MCF 10A (cell line): ENCODE results near the gene PPP1R37. TPM values are rescaled to one million over a fixed set of nuclear protein-coding genes. Genes with fewer than 3 reads are reported as not detected.

ENCODE experiments used
- BruUV-seq: library from RNA; stranded (reverse); fragments of 400-500 nt; replicated peaks from 2 replicates; lab custom pipeline; 2021; lab: Mats Ljungman, UMichigan
- CTCF ChIA-PET: fragments of 300-600 bp; sonication (Branson Sonifier 250); formaldehyde crosslinking; extraction: SDS; loops from one replicate; lab custom pipeline; 2021; ENCODE audit warnings: antibody characterized with exemption, inconsistent platforms; lab: Yijun Ruan, JAX
- POLR2A ChIA-PET: fragments of 300-600, 350-650 bp; sonication (Branson Sonifier 250); formaldehyde crosslinking; extraction: SDS; loops from one replicate; lab custom pipeline; 2020; ENCODE audit warnings: antibody characterized with exemption, inconsistent platforms; lab: Yijun Ruan, JAX
- DNase-seq: peaks from one replicate; pipeline ENCODE4 v3.0.0-alpha.2; 2018; ENCODE audit not compliant: unreplicated experiment
- H3K27ac Mint-ChIP-seq: one replicate; pipeline ENCODE4 v1.8.0; 2022; ENCODE audit warnings: mild to moderate bottlenecking, low read depth, mixed read lengths; ENCODE audit not compliant: unreplicated experiment
- H3K27me3 Mint-ChIP-seq: one replicate; pipeline ENCODE4 v1.8.0; 2022; ENCODE audit warnings: mixed read lengths; ENCODE audit not compliant: insufficient read depth, unreplicated experiment
- H3K36me3 Mint-ChIP-seq: one replicate; pipeline ENCODE4 v1.8.0; 2022; ENCODE audit warnings: mild to moderate bottlenecking, moderate library complexity, mixed read lengths; ENCODE audit not compliant: insufficient read depth, unreplicated experiment
- H3K4me1 Mint-ChIP-seq: one replicate; pipeline ENCODE4 v1.8.0; 2022; ENCODE audit warnings: mixed read lengths; ENCODE audit not compliant: insufficient read depth, unreplicated experiment
- H3K4me3 Mint-ChIP-seq: one replicate; pipeline ENCODE4 v1.8.0; 2022; ENCODE audit warnings: mild to moderate bottlenecking, moderate library complexity, mixed read lengths; ENCODE audit not compliant: unreplicated experiment
- H3K9me3 Mint-ChIP-seq: one replicate; pipeline ENCODE4 v1.8.0; 2022; ENCODE audit warnings: mixed read lengths; ENCODE audit not compliant: unreplicated experiment
- CTCF ChIP-seq: fragments of 200-600 bp; IDR thresholded peaks from one replicate; pipeline ENCODE4 v1.8.0; 2022; ENCODE audit warnings: antibody characterized with exemption, mild to moderate bottlenecking; ENCODE audit not compliant: unreplicated experiment
- intact Hi-C: fragments of 100-400 bp; cut with micrococcal nuclease; formaldehyde crosslinking; loops from 2 replicates; pipeline ENCODE4 v1.14.1; 2022
- total RNA-seq: library from RNA; stranded (reverse); gene quantifications from 2 replicates; pipeline ENCODE4 v1.2.3, GENCODE V29; 2022

PPP1R37 gene
- total RNA-seq, 1 experiment from 2014 or later = 22.0 TPM

DNA sequence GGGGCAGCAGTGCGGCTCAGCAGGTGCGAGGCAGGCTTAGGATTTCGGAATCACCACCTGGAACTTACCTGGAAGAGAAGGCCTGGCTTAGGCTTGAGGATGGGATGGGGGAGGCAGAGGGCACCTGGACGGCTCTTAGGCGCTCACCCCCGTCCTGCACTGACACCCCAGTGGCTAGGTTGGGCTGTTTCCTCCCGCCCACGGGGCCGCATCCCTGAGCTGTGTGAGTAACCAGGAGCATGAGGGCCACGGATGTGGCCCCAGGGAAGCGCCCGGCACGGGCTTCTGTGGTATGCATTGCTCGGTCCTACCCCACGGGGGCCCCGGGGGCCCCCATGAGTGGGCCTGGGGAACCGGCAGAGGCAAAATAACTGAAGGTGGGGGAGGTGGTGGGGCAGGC, 70.2 kb downstream of the PPP1R37 start:
- H3K36me3 Mint-ChIP-seq = no peaks in the 10 kb centered on the region

DNA sequence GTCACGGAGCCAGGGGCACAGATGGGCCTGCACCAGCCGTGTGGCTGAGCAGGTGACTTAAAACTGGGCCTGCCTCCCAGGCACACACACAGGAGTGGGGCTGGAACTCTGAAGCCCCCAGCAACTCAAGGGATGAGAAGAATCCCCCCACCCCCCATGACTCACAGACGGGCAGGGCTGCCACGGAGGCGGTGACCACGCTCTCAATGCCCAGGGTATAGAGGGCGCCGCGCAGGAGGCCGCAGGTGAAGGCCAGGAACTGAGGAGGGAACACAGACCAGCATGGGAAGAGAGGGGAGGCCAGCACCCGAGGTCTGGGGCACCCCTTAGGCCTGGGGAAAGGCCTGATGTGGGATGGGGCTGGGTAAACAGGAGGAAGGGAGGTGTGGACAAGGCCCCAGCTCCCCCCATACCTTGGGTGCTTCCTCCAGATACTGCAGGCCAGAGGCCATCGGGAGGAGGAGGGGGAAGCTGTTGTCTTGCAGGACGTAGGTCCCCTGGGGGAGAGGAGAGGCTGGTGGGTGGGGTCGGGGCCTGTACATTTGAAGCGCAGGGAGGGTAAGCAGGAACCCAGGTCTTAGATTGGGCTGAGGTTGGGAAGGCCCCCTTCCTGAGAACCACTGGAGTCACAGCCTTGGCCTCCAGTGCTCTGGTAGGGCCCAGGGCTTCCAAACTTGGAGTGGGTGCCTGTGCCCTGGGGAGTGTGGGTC, 70.9 kb downstream of the PPP1R37 start:
- intact Hi-C loops = loop anchor here (5.0 kb wide), 1 partner anchor 83 kb away; the partner anchor contains the start of gene EXOC3L2
- TF ChIP-seq CTCF = no peak
- H3K36me3 Mint-ChIP-seq = no peaks in the 10 kb centered on the region
- peak overlapping the region; percentile 51 for H3K27ac Mint-ChIP-seq
- H3K4me1 Mint-ChIP-seq = peaks cover 27% of the 10 kb centered on the region
- BruUV-seq = no TSS peak
- no peaks in the 10 kb centered on the region for H3K9me3 Mint-ChIP-seq
- no peak for DNase-seq
- no peaks in the 10 kb centered on the region for H3K27me3 Mint-ChIP-seq
- peak overlapping the region; percentile 16 for H3K4me3 Mint-ChIP-seq
- POLR2A ChIA-PET = interaction anchor here (0.9 to 4.2 kb wide), 6 partner anchors 12 to 260 kb away, joined by 3 to 47 read pairs (median 4); partner anchors contain the start of genes BLOC1S3, ERCC1, PPP1R37 and TRAPPC6A
- CTCF ChIA-PET = interaction anchor here (0.6 to 1.4 kb wide), 7 partner anchors 10 to 241 kb away, joined by 3 to 8 read pairs (median 4); no protein-coding TSS in a partner anchor

More for the DNA sequence above, 70.2 kb downstream of the PPP1R37 start:
- Mint-ChIP-seq H3K9me3 (no peaks in the 10 kb centered on the region), H3K4me3 (no peak overlapping the region), H3K27me3 (no peaks in the 10 kb centered on the region), H3K27ac (no peak overlapping the region), H3K4me1 (peaks cover 27% of the 10 kb centered on the region)
- CTCF ChIA-PET = interaction anchor here (0.5 to 1.4 kb wide), 3 partner anchors 15 to 527 kb away, joined by 3 to 5 read pairs (median 3); partner anchors contain the start of gene TRAPPC6A
- BruUV-seq = no TSS peak
- intact Hi-C loops = loop anchor here (5.0 kb wide), 1 partner anchor 84 kb away; the partner anchor contains the start of gene EXOC3L2
- no peak for TF ChIP-seq CTCF
- POLR2A ChIA-PET = interaction anchor here (0.8 to 4.2 kb wide), 2 partner anchors 13 to 15 kb away, joined by 3 to 47 read pairs; partner anchors contain the start of genes BLOC1S3 and TRAPPC6A
- DNase-seq = peak; percentile 37

- intact Hi-C loops = loop anchor here (5.0 kb wide), 1 partner anchor 83 kb away; the partner anchor contains the start of gene EXOC3L2
- POLR2A ChIA-PET = interaction anchor here (0.5 to 4.2 kb wide), 8 partner anchors 8 to 276 kb away, joined by 3 to 47 read pairs (median 4); partner anchors contain the start of genes BLOC1S3, ERCC1, PPP1R37 and TRAPPC6A
- H3K36me3 Mint-ChIP-seq = no peaks in the 10 kb centered on the region
Observed at GRCh38 chr19:45164577-45165335, 71.8 kb downstream of the PPP1R37 start.

More at GRCh38 chr19:45164577-45165335, 71.8 kb downstream of the PPP1R37 start:
- no peaks in the 10 kb centered on the region for H3K27me3 Mint-ChIP-seq
- TF ChIP-seq CTCF = no peak
- no peak overlapping the region for H3K4me3 Mint-ChIP-seq
- no TSS peak for BruUV-seq
- H3K27ac Mint-ChIP-seq = no peak overlapping the region
- no peaks in the 10 kb centered on the region for H3K9me3 Mint-ChIP-seq
- DNase-seq = peak; percentile 95
- CTCF ChIA-PET = interaction anchor here (0.5 to 1.2 kb wide), 8 partner anchors 9 to 594 kb away, joined by 3 to 8 read pairs (median 3); no protein-coding TSS in a partner anchor
- peaks cover 27% of the 10 kb centered on the region for H3K4me1 Mint-ChIP-seq
